ENCODE data around the gene BNIP3.

- TF ChIP-seq CTCF (IDR thresholded peaks at IDR 0.05) (no peak), POLR2A (IDR thresholded peaks at IDR 0.05) (no peak)
Measured at GRCh38 chr10:131961047-131961776, 20.5 kb downstream of the BNIP3 start.

All from uterus (tissue), 2 donors.